Measurements from ENCODE around the gene ZC3HAV1L. TPM values are rescaled to one million over a fixed set of nuclear protein-coding genes. Genes with fewer than 3 reads are reported as not detected.
"Not testable (repeated sequence)": the region's sequence is repeated elsewhere in the genome, so short reads cannot be mapped to it uniquely, and the experiment has no call there.

ZC3HAV1L gene
- total and polyA plus RNA-seq, 2 experiments from 2014 or later = 2.0 to 11.3 TPM

DNA sequence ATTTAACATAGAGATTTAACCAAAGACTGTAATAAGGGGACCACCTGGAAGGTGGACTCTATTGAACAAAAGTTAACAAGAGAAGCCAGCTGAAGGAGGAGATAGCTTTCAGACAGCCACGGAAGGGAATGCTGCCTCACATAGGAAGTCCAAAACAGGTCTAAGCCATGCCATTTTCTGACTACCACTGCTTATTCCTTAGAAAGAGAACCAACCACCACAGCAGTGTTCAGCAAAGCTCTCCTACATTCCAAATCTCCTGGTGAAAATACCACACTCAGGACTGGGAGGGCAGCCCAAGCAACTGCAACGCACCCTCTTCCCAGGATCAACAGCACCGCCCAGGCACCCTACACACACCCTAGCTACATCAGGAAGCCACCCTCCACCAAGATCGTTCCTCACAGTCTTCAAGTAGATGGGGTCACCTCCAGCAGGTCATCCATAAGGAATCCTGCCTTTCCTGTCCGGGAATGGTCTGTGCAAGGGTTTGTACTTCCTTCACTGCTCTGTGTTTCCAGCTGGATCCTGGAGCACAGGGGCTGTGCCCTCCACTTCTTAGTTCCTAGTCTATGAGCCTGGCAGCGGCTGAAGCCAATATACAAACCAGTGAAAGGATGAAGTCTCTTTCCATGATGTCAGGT lies 57.2 kb downstream of the ZC3HAV1L start:
- Mint-ChIP-seq H3K27ac (no peak overlapping the region), H3K36me3 (ENCODE audit: low read depth) (peaks cover 5% of the 10 kb centered on the region; the same call in 1 of the 3 replicates), H3K4me1 (peaks cover 64% of the 10 kb centered on the region), H3K9me3 (no peaks in the 10 kb centered on the region), H3K4me3 (peak overlapping the region; percentile 91; the same call in 1 of the 3 replicates), H3K27me3 (ENCODE audit: insufficient read depth, low read depth, poor library complexity) (peaks cover 20% of the 10 kb centered on the region)
- Histone ChIP-seq H3K4me3 (no peak overlapping the region), H3K79me2 (replicated peaks; ENCODE audit: insufficient read depth) (peaks cover 60% of the 10 kb centered on the region), H3K4me2 (no peak overlapping the region), H3K9me2 (ENCODE audit: insufficient read depth) (no peaks in the 10 kb centered on the region), H2AFZ (no peak overlapping the region), H3K36me3 (ENCODE audit: insufficient read depth) (no peaks in the 10 kb centered on the region), H4K20me1 (replicated peaks; ENCODE audit: insufficient read depth) (no peaks in the 10 kb centered on the region; the same call in 1 of the 2 replicates), H3K27me3 (ENCODE audit: insufficient read depth) (peaks cover 28% of the 10 kb centered on the region), H3F3A (replicated peaks; ENCODE audit: low read depth) (peaks cover 39% of the 10 kb centered on the region), H3K4me1 (ENCODE audit: insufficient read depth) (peaks cover 54% of the 10 kb centered on the region), H3K27ac (ENCODE audit: low read depth) (no peak overlapping the region)
- ATAC-seq (no peak), DNase-seq (ENCODE audit: low spot score) (no peak)
- TF ChIP-seq STAT1 (IDR thresholded peaks at IDR 0.05; ENCODE audit: unreplicated experiment) = no peak
- no peak for TF ChIP-seq ZNF114 (CRISPR knock-in tag; IDR thresholded peaks at IDR 0.05)

DNA sequence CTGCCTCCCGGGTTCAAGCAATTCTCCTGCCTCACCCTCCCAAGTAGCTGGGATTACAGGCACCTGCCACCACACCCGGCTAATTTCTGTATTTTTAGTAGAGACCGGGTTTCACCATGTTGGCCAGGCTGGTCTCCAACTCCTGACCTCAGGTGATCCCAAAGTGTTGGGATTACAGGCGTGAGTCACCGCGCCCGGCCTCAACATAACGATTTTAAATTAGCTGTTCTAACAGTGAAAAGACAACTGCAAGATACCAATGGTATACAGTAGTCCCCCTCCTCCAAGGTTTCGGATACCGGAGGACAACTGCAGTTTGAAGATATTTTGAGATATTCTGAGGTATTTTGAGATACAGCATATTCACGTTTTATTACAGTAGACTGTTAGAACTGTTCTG lies 59.7 kb downstream of the ZC3HAV1L start:
- Histone ChIP-seq H3K27ac (ENCODE audit: low read depth) (peak overlapping the region; percentile 40), H3K4me2 (peak overlapping the region; percentile 64), H3K79me2 (replicated peaks; ENCODE audit: insufficient read depth) (peaks cover 81% of the 10 kb centered on the region), H3K27me3 (ENCODE audit: insufficient read depth) (peaks cover 10% of the 10 kb centered on the region), H3K4me1 (ENCODE audit: insufficient read depth) (peaks cover 62% of the 10 kb centered on the region), H3K4me3 (0 out of 2 replicates have a peak overlapping the region, but pooled peaks have one; percentile 41), H3F3A (replicated peaks; ENCODE audit: low read depth) (peaks cover 32% of the 10 kb centered on the region)
- H3K36me3 ChIP-seq (ENCODE audit: insufficient read depth); ATAC-seq; H3K27ac Mint-ChIP-seq; DNase-seq (ENCODE audit: low spot score); H3K9me2 ChIP-seq (ENCODE audit: insufficient read depth); H3K9me3 Mint-ChIP-seq; H3K36me3 Mint-ChIP-seq (ENCODE audit: low read depth); H2AFZ ChIP-seq; H3K4me3 Mint-ChIP-seq; H4K20me1 ChIP-seq (replicated peaks; ENCODE audit: insufficient read depth): not testable (repeated sequence)
- Mint-ChIP-seq H3K4me1 (peaks cover 81% of the 10 kb centered on the region), H3K27me3 (ENCODE audit: insufficient read depth, low read depth, poor library complexity) (peaks cover 17% of the 10 kb centered on the region)

Other genes with a start within 250 kb of the ZC3HAV1L start
- 0.08 TPM in 1 of 2 replicates, not detected in the other for gene TMEM213, start 238.0 kb downstream of the ZC3HAV1L start, total RNA-seq (2014; rRNA removed; shearing (Covaris generic))
- gene TMEM213, start 238.0 kb downstream of the ZC3HAV1L start, polyA plus RNA-seq (2016; fragmentation: Nextera tagmentation; extraction: Ambion mirVana) = 0.14 and 0.89 TPM in 2 replicates
- gene ATP6V0A4, start 237.8 kb downstream of the ZC3HAV1L start, total RNA-seq (2014; rRNA removed; shearing (Covaris generic)) = 0.35 and 1.3 TPM in 2 replicates
- 0.10 and 0.50 TPM in 2 replicates for gene ATP6V0A4, start 237.8 kb downstream of the ZC3HAV1L start, polyA plus RNA-seq (2016; fragmentation: Nextera tagmentation; extraction: Ambion mirVana)
- 11.6 and 13.5 TPM in 2 replicates for gene KIAA1549, start 54.7 kb downstream of the ZC3HAV1L start, total RNA-seq (2014; rRNA removed; shearing (Covaris generic))
- gene KIAA1549, start 54.7 kb downstream of the ZC3HAV1L start, polyA plus RNA-seq (2016; fragmentation: Nextera tagmentation; extraction: Ambion mirVana) = 3.6 TPM in 2 replicates
- gene ZC3HAV1, start 73.7 kb upstream of the ZC3HAV1L start, total RNA-seq (2014; rRNA removed; shearing (Covaris generic)) = 56.8 and 59.8 TPM in 2 replicates
- 23.4 and 24.8 TPM in 2 replicates for gene ZC3HAV1, start 73.7 kb upstream of the ZC3HAV1L start, polyA plus RNA-seq (2016; fragmentation: Nextera tagmentation; extraction: Ambion mirVana)
- 25.4 and 26.6 TPM in 2 replicates for gene UBN2, start 195.2 kb upstream of the ZC3HAV1L start, total RNA-seq (2014; rRNA removed; shearing (Covaris generic))
- 17.8 and 18.5 TPM in 2 replicates for gene UBN2, start 195.2 kb upstream of the ZC3HAV1L start, polyA plus RNA-seq (2016; fragmentation: Nextera tagmentation; extraction: Ambion mirVana)

All from GM23338 (cell line).